ENCODE measurements around the gene PRR7. TPM values are rescaled to one million over a fixed set of nuclear protein-coding genes. Genes with fewer than 3 reads are reported as not detected.

The PRR7 gene
- polyA plus RNA-seq, 1 donor from 2014 or later, result 46.6 TPM

DNA sequence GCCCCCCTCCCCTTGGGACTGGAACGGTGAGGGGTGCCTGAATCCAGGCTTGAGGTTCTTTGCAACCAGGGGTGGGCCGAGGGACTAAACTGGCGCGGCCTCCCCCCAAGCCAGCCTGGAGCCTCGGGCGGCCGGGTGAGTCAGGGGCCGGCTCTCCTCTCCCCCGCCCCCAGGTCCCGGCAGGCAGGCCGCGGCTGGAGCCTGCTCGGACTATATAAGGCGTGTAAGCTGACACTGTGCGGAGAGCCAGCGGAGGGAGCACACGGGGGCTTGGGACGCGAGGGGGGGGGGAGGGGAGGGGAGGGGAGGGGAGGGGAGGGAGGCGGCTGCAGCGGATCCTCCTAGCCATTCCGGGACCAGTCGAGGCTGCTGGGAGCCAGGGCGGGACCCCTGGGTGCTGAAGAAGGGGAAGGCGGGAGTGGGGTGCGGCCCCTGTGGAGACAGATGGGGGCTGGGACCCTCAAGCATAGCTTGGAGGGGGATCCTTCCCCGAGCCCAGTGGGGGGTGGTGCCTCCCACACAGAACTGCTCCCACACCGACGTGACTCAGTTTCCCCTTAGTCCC is 50.2 kb downstream of the PRR7 start:
- H3K9ac ChIP-seq (ENCODE audit: low read length), result peak overlapping the region; percentile 88
- TF ChIP-seq, protein P1, sequence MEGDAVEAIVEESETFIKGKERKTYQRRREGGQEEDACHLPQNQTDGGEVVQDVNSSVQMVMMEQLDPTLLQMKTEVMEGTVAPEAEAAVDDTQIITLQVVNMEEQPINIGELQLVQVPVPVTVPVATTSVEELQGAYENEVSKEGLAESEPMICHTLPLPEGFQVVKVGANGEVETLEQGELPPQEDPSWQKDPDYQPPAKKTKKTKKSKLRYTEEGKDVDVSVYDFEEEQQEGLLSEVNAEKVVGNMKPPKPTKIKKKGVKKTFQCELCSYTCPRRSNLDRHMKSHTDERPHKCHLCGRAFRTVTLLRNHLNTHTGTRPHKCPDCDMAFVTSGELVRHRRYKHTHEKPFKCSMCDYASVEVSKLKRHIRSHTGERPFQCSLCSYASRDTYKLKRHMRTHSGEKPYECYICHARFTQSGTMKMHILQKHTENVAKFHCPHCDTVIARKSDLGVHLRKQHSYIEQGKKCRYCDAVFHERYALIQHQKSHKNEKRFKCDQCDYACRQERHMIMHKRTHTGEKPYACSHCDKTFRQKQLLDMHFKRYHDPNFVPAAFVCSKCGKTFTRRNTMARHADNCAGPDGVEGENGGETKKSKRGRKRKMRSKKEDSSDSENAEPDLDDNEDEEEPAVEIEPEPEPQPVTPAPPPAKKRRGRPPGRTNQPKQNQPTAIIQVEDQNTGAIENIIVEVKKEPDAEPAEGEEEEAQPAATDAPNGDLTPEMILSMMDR (IDR thresholded peaks at IDR 0.05; ENCODE audit: poor library complexity, severe bottlenecking), result no peak
- TF ChIP-seq RAD21 (conservative IDR thresholded peaks at IDR 0.05) (no peak), EP300 (conservative IDR thresholded peaks at IDR 0.05; ENCODE audit: poor library complexity, severe bottlenecking) (no peak), EZH2 (IDR thresholded peaks at IDR 0.05; ENCODE audit: borderline replicate concordance, insufficient read depth, low read length, poor library complexity, severe bottlenecking) (no peak), TAF1 (IDR thresholded peaks at IDR 0.05; ENCODE audit: low read depth) (no peak)
- TF ChIP-seq, protein P2, sequence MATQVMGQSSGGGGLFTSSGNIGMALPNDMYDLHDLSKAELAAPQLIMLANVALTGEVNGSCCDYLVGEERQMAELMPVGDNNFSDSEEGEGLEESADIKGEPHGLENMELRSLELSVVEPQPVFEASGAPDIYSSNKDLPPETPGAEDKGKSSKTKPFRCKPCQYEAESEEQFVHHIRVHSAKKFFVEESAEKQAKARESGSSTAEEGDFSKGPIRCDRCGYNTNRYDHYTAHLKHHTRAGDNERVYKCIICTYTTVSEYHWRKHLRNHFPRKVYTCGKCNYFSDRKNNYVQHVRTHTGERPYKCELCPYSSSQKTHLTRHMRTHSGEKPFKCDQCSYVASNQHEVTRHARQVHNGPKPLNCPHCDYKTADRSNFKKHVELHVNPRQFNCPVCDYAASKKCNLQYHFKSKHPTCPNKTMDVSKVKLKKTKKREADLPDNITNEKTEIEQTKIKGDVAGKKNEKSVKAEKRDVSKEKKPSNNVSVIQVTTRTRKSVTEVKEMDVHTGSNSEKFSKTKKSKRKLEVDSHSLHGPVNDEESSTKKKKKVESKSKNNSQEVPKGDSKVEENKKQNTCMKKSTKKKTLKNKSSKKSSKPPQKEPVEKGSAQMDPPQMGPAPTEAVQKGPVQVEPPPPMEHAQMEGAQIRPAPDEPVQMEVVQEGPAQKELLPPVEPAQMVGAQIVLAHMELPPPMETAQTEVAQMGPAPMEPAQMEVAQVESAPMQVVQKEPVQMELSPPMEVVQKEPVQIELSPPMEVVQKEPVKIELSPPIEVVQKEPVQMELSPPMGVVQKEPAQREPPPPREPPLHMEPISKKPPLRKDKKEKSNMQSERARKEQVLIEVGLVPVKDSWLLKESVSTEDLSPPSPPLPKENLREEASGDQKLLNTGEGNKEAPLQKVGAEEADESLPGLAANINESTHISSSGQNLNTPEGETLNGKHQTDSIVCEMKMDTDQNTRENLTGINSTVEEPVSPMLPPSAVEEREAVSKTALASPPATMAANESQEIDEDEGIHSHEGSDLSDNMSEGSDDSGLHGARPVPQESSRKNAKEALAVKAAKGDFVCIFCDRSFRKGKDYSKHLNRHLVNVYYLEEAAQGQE (IDR thresholded peaks at IDR 0.05; ENCODE audit: borderline replicate concordance), result no peak
- H3K36me3 ChIP-seq (ENCODE audit: insufficient read depth, low read length), result no peaks in the 10 kb centered on the region
- peaks cover 17% of the 10 kb centered on the region for H3K79me2 ChIP-seq (replicated peaks; ENCODE audit: insufficient read depth, low read length)
- no peaks in the 10 kb centered on the region for H4K20me1 ChIP-seq (ENCODE audit: insufficient read depth)
- peak overlapping the region; percentile 90 for H3K4me3 ChIP-seq (ENCODE audit: low read length)
- H3K27ac ChIP-seq (ENCODE audit: low read length), result peak overlapping the region; percentile 73
- peak overlapping the region; percentile 96 for H3K4me2 ChIP-seq (ENCODE audit: low read length)
- H3K27me3 ChIP-seq (ENCODE audit: insufficient read depth, low read depth, low read length), result peaks cover 6% of the 10 kb centered on the region
- peak overlapping the region; percentile 33 for H2AFZ ChIP-seq (ENCODE audit: low read depth, low read length)
- H3K9me3 ChIP-seq (ENCODE audit: low read length), result no peaks in the 10 kb centered on the region
- no peaks in the 10 kb centered on the region for H3K9me2 ChIP-seq (ENCODE audit: insufficient read depth, low read length)
- H3F3A ChIP-seq (ENCODE audit: insufficient read depth, low read length, poor library complexity, severe bottlenecking), result no peaks in the 10 kb centered on the region

DNA sequence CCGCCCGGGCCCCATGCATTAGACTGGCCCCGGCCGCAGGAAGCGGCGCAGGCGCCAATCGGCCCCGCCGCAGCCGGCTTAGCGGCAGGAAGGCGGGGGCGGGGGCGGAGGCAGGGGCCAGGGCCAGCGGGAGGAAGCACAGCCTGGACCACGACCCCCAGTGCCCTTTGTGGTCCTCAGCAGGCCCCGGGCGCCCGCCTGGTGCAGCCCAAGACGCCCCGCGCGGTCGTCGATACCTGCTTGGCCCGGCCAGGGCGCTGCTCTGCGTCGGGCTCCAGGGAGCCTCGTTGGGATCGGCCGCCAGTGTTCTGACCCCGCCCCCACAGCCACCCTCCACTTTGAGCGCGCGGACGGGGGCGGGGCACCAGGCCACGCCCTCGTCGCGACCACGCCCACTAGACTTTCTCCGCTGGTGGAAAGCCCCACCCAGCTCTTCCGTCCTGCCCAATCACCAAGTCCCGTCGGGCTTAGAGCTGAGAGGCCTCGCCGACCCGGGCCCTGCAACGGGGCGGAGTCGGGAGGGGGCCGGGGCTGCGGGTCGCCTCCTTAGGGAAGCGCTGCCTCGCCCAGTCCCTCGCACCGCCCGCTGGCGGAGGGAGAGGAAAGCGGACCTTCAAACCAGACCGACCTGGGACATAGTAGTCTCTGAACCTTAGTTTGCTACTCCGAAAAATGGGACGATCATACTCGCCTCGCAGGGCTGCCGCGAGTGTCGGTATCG is 50.8 kb downstream of the PRR7 start, which contains the start of gene PDLIM7:
TSS of gene PDLIM7 (minus strand) at position 313 of the 721 bp plus-strand sequence. CDS start 1,092 bp downstream, outside the sequence.
- Histone ChIP-seq H3K4me3 (ENCODE audit: low read length) (peak within 1 kb of the TSS; percentile 90), H3K9me2 (ENCODE audit: insufficient read depth, low read length) (no peaks in the 10 kb centered on the region), H3K27ac (ENCODE audit: low read length) (peak within 1 kb of the TSS; percentile 73), H3K9me3 (ENCODE audit: low read length) (no peaks in the 10 kb centered on the region), H3F3A (ENCODE audit: insufficient read depth, low read length, poor library complexity, severe bottlenecking) (no peaks in the 10 kb centered on the region), H3K36me3 (ENCODE audit: insufficient read depth, low read length) (no peaks in the 10 kb centered on the region), H3K4me2 (ENCODE audit: low read length) (peak within 1 kb of the TSS; percentile 96), H4K20me1 (ENCODE audit: insufficient read depth) (no peaks in the 10 kb centered on the region), H3K9ac (ENCODE audit: low read length) (peak within 1 kb of the TSS; percentile 88), H3K79me2 (replicated peaks; ENCODE audit: insufficient read depth, low read length) (peaks cover 17% of the 10 kb centered on the region), H3K27me3 (ENCODE audit: insufficient read depth, low read depth, low read length) (peaks cover 6% of the 10 kb centered on the region), H2AFZ (ENCODE audit: low read depth, low read length) (peak within 1 kb of the TSS; percentile 33)
- no peak for TF ChIP-seq MXI1 (conservative IDR thresholded peaks at IDR 0.05; ENCODE audit: poor library complexity, severe bottlenecking)
- no peak for TF ChIP-seq EZH2 (IDR thresholded peaks at IDR 0.05; ENCODE audit: borderline replicate concordance, insufficient read depth, low read length, poor library complexity, severe bottlenecking)
- peak; percentile 76 for TF ChIP-seq TAF1 (IDR thresholded peaks at IDR 0.05; ENCODE audit: low read depth)
- TF ChIP-seq, protein P2 (IDR thresholded peaks at IDR 0.05; ENCODE audit: borderline replicate concordance), result peak; percentile 77
- no peak for TF ChIP-seq RAD21 (conservative IDR thresholded peaks at IDR 0.05)
- peak; percentile 94 for TF ChIP-seq POLR2AphosphoS5 (IDR thresholded peaks at IDR 0.05)
- TF ChIP-seq, protein P1 (IDR thresholded peaks at IDR 0.05; ENCODE audit: poor library complexity, severe bottlenecking), result peak; percentile 38
- TF ChIP-seq SMC3 (conservative IDR thresholded peaks at IDR 0.05; ENCODE audit: poor library complexity), result peak; percentile 29
- TF ChIP-seq EP300 (conservative IDR thresholded peaks at IDR 0.05; ENCODE audit: poor library complexity, severe bottlenecking), result peak; percentile 15
